Stimulated activated CD8-positive, alpha-beta memory T cell treated with anti-CD3 and anti-CD28 coated beads, Interleukin-7, amount 100 ng/mL, for 48 hours (primary cell): ENCODE data around the gene TDRD12.

Experiments
- DNase-seq, 2 donors: peaks; one replicate each; pipeline ENCODE4 v3.0.0-alpha.2; 2020; ENCODE audit warnings: low read depth in 1 of 2; ENCODE audit errors: extremely low read depth in 1 of 2

The TDRD12 gene

DNA sequence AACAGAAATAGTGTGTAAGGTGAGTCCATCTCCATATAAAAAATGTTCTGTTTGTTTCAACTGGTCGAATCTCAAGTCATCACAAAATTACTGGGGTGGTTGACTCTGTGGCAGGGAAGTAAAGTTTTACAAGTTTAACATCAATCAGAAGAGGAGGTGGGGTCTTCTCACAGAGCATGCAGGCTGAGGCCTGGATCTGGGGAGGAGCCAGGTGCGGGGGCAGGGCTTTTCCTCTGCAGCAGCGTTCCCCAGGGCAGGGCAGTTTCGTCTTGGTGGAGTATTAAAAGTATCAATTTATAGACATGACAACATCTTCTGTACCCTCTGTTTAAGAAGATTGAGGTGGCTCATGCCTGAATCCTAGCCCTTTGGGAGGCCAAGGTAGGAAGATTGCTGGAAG, 81.2 kb downstream of the TDRD12 start:
- no peak for DNase-seq

DNA sequence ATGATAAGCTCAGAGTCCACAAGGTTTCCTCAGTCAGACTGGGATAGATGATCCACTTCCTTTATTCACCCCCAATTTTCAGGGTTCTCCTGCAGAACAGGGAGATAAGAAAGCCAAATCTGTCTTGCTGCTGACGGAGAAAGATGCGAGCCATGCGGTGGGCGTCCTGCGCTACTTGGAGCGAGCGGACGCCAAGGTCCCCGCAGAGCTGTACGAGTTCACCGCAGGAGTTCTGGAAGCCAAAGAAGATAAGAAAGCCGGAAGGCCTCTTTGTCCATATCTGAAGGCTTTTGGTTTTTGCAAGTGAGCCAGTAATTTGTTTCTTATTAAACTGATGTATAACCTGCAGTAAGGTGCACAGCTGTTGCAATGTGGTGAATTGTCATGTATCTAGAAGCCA, 83.3 kb downstream of the TDRD12 start:
- no peak for DNase-seq

DNA sequence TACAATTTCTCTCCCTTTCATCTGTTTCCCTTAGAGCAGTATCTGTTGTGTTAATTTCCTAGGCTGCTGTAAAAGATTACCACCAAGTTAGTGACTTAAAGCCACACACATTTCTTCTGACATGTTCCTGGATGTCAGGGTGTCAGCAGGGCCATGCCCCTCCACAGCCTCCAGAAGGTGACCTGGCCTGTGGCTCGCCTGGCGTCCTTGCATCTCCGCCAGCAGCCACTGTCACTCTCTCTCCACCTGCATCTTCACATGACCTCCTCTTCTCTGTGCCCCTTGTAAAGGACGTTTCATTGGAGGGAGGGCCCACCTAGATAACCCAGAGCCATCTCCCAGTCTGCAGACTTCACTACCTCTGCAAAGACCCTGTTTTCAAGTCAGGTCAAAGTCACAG, 88.7 kb downstream of the TDRD12 start:
- no peak for DNase-seq

DNA sequence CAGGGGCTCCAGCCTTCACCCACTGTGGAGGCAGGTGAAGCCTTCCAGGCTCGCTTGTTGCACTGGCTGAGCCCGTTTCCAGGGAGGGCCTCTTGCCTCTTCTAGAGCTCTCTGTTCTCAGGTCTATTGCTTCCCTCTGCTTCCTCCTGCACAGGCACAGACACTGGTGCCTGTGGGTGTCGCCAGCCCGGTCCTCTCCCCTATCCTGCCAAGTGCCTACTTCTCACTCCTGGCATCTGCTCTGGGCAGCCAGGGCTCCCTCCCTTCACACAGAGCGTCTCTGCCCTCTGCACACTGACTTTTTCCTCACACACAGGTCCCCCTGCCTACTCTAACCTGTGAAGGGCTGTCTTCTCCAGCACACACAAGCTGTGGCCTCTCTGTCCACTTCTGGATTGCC, 89.7 kb downstream of the TDRD12 start:
- DNase-seq, result no peak

DNA sequence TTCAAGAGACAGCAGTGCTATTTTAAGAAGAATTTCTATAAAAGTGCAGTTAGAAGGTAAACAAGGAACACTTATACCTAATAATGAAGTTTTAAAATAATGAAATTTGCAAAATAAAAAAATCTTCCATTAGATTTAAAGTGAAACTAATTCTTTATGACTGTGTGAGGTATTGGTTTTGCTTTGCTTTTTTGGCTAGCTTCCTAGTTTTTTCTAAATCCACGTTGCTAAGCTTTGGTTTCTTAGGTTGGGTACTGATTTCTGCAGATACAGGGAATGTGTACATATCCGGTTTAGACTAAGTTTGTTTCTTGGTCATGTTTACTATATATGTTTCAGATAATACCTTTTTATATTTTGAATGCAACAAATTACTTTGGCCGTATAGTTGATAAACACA, 90.2 kb downstream of the TDRD12 start:
- no peak for DNase-seq

DNA sequence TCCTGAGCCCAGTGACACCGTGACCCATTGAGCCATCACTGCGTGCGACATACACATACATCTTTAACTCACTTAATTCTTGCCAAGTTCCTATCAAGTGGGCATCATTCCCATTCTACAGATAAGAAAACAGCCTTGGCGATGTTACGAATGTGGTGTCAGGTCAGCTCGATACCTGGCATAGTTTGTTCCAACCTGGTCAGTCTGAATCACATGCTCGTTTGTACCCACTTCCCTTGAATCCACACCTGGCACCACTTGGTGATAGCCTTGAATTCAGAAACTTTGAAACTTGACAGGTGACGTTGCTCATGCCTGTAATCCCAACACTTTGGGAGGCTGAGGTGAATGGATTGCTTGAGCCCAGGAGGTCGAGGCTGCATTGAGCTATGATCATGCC, 90.9 kb downstream of the TDRD12 start:
- DNase-seq, result no peak

DNA sequence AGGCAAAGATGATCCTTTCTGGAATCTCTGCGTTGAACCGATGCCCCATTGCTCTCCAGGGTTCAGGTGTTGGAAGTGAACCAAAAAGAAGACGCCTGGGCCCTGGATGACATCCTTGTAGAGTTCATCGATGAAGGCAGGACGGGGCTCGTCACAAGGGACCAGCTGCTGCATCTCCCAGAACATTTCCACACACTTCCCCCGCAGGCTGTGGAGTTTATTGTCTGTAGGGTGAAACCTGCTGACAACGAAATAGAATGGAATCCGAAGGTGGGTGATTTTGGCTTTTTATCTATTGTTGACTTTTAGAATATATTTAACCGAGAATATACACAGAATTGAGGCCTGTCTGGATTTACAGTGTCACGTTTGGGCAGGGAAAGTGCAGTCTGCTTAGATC, 91.6 kb downstream of the TDRD12 start:
- DNase-seq, result no peak

DNA sequence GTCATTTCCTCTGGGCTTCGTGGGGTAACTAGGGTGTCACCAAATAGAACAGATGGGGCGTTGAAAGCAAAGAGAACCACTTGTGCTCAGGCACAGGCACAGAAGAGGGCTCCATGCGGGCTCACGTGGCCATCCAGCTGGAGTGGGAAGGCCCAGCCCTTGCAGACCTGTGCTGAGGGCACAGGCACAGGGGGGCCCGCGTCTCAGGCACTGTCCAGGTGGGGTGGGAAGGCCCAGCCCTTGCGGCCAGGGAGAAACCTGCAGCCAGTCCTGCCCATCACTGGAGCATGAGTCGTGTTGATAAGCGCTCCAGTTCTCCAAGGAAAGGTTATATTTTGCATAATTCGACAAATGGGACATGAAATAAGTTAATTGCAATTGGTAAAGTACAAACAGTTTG, 92.5 kb downstream of the TDRD12 start:
- DNase-seq, result no peak

DNA sequence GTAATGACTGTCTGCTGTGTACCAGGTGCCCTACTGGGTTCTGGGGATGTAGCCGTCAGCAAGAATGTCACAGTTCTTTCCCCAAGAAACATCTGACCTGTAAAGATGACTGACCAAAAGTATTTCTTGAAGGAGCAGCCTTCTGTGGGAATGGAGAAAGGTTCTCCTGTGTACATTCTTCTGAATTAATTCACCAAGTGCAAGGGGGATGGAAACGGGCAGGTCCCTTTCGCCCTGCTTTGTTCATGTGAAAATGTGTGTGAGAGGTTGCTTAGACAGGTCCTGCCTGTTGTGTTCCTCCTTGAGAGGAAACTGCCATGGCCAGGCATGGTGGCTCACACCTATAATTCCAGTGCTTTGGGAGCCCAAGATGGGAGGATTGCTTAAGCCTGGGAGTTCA, 93.0 kb downstream of the TDRD12 start:
- DNase-seq, result no peak

DNA sequence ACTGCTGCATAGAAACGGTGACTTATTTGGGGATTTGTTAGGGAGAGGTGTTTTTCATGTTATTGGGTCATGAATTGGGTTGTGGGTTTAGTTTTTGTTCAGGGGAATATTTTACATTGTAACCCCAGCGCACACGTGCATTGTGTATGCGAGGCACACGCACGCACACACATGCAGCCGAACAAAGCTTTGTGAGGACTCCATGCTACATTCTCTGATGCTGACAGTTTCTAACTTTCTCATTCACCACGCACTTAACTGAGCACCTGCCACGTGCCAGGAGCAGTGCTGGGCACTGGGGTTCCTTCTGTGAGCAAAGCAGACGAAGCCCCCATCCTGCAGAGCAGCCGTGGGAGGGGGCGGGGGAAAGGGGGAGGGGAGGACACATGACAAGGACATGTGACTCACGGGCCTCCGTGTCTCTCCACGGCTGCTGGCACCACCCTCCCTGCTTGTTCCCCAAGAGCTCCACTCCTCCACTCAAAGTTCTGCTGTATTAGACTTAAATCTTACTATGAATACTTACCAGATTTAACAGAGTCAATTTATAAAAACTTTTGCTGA, 94.4 kb downstream of the TDRD12 start:
- DNase-seq, result no peak

DNA sequence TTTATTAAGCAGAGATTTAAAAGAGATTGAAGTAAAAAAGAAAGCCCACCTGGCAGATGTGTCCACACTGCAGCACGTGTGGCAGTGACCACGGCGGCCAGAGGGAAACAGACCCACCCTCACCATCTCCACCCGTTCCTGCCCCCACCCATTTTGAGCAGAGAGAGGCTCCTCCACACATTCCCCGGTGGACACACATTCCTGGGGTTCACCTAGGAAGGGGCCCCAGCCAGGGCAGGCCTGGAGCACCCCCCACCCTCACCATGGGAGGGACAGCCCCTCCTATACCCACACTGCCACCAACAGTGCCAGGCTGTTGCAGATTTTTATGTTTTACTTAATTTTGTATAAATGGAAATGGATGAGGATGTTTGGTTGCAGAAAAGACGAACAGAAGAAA, 95.1 kb downstream of the TDRD12 start:
- DNase-seq, result no peak

DNA sequence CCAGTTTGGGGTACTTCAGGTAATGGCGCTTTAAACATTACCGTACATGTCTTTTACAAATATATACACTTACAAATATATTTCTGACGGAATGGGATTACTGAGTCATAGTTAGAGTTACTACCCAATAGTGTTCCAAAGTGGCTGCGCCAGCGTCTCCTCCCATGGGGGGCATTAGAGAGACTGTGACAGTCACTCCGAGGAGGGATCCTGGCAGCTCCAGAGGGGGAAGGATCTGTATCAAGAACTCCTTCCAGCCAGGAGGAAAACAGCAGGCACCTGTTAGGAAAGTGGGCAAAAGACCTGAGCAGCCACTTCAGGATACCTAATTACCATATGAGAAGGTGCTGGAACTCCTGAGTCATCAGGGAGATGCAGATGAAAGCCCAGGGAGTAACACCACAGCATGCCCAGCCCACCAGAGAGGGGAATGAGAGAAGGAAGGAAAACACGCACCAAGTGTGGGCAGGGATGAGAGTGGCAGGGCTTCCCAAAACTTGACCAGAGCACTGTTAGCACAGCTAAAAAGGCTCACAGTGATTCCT, 97.1 kb downstream of the TDRD12 start:
- DNase-seq, result no peak

DNA sequence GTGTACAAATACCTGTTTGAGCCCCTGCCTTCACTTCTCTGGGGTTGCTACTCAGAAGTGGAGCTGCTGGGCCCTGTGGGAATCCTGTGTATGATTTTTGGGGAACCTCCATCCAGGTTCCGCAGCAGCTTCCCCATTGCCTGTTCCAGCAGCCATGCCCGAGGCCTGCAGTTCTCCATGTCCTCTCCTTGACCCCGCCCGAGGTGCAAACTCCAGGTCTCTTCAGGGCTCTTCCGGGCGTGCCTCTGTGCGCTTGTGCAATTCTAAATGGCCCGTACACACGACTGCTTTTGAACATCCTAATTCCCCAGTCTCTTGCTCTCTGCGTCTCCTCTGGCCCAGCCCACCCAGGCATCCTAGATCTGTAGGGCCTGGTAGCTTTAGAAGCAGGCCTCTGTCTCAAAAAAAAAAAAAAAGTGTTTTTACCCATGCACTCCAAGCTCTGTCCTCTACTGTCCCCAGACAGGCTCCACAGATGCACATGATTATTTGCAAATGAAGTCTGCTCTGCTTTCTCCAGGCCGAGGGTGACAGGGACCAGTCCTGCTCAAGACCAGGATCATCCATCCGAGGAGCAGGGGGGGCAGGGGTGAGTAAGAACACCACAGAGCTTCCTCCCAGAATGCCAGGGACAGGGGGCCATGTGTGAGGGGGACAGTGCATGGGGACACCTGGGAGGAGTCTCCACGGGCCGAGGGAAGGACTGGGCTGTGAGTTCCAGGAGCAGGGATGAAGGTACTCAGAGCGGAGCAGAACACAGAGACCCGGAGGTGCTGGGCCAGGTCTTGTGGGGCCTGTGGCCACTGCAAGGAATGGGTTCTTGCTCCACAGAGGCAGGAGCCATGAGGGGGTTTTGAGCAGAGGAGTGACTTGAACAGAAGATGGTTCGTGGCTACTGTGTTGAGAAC, 98.3 kb downstream of the TDRD12 start:
- no peak for DNase-seq

DNA sequence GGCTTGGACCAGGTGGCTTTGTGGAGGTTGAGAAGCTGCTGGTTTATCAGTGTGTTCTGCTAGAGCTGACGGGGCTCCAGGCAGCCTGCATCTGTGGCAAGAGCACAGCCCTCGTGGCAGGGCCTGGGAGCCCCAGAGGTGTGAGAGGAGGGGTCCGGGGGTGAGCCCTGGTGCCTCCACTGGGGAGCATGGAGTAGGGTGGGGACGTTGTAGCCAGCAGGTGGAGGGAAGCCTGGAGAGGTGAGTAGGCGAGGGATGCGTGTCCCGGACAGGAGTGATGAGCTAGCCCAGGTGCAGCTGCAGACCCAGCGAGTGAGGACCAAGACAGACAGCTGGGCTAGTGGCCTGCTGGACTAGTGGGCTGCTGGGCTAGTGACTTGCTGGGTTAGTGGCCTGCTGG, 99.0 kb downstream of the TDRD12 start:
- DNase-seq, result no peak

DNA sequence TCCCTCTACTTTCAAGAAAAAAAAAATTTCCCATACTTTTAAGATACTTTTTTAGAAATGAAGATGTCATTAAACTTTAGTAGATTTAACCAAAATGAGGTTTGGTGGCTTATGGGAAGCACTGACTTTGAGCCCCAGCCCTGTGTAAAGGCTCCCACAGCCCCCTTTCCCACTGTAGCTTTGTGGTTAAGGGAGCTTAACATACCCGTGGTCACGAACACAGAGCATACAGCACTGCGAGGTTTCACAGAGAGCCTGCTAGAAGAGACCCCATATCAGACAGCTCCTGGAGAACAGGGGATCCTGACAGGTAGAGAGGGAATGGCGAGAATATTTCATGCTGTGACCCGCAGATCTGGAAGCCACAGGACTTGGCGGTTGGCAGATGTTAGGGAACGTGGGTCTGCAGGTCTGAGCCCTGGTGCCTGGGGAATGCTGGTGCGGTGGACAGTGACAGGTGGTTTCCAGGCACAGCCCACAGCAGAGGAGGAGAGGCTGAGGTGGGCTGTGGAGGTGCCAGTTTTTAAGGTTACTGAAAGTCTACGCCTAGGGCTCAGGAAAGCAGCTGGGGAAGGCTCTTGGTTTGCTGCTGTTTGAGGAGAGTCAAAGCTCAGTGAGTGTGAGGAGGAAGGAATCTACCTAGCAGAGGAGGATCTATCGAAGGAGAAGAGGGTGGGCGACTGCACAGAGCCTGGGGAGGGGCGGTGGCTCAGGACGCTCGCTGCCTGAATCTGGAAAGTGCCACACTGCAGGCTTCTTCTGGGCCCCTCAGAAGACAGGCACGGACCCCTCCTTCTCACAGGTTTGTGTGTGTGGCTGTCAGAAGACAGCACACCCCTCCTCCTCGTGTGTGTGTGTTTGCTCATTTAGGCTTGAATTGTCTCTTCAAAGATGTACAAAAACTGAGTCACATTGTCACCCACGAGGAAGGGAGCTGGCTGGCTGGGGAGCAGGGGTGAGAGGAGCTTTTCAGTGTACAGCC, 100.1 kb downstream of the TDRD12 start:
- DNase-seq, result no peak

DNA sequence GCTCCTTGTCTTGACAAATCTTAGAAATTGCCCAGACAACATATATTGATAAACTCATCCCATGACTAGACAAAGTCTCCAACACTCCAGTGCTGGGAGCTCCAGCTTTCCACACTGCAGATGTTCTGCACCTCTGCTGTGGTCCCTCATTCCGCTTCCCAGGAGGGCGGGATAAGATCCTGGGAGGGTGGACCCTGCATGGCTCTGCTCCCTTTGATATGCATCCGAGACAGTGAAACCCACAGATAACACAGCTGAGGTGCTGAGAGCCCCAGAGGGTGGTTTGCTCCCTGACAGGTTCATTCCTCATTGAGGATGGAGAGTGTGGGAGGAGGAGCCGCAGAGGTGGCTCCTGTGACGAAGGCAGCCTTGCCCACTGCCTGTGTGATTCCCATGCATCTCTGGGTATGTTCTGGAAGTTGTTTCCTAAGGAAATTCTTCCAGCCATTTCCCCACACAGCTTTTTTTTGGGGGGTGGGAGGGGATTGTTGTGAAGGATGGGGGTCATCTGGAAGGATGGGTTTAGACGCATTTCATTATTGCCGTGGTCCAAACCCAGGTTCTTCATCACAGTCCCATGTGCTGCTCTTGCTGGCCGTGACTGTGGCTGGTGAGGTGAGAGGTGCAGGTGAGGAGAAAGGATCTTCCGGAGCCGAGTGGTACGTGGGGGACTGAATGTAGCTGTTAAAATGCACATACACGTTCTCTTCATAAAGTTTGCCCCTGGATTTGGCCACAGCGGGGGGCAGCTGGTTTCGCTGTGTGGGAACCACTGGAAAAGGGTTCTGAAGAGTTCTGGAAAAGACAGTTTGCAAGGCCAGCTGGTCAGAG, 103.6 kb downstream of the TDRD12 start:
- no peak for DNase-seq

DNA sequence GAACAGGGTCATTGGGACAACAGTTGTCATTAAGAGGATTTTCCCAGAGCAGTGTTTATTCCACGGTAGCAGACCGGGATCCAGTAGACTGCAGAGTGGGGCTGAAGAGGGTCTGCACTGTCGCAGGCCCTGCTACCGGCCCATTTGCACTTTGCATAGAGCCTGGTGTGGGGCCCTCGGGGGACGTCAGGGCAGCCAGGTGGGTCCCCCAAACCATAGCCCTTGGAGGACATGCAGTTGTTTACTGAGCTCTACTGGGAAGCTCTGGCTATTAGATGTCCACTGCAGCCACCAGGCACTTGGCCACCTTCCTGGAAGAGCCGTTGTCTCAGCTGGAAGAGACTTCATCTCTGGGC, 104.2 kb downstream of the TDRD12 start:
- DNase-seq, result no peak

DNA sequence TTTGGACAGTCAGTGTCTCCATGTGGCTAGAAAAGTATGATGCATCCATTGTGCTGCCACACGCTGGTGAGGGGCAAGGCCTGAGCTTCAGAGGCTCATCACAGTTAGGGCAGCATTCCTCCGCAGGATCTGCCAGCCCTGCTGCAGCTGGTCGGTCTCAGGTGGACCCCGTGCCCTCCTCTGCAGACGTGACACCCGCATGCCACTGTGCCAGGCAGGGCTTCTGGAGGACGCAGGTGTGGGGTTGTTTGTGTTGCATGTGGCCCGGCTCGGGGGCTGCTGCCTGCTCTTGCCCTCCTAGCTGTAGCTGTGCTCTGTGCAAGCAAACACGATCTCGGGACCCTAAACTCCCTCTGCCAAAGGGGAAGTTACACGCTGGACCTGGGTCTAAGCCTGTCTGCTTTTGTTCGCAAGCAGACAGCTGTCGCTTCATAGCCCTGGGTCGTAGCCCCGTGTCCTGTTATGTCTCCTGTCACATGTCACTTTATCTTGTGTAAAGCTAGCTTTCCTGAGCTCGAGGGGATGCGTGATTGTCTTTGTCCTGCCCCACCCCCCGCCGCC, 104.7 kb downstream of the TDRD12 start:
- no peak for DNase-seq

DNA sequence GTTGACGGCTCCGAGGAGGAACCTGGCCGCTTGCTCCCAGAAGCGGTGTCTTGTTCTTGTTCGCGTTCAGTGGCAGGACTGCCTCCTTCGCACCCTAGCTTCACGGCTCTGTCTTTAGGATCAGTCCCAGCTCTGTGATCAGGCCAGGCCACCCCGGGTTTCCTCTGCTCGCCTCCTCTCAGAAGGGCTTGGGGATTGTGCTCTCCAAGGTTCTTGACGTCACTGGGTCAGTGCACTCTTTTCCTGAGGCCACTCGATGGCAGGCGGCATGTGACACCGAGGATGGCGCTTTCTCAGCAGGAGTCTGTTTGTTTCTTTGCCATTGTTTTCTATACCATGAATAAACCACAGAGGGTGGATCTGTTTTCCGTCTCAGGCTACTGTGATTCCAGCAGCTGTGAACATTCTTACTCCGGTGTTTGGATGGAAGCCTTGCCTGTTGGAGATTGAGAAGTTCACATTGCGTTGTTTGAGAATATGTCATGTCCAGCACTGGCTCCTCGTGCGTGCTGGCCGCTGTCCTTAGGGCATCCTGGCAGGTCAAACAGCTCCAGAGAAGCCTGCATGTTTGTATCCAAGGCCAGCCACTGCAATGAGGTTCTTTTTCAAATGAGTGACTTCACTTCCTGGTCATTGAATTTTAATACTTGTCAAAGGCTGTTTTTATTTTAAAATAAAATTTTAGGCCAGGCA, 105.5 kb downstream of the TDRD12 start:
- DNase-seq, result no peak

DNA sequence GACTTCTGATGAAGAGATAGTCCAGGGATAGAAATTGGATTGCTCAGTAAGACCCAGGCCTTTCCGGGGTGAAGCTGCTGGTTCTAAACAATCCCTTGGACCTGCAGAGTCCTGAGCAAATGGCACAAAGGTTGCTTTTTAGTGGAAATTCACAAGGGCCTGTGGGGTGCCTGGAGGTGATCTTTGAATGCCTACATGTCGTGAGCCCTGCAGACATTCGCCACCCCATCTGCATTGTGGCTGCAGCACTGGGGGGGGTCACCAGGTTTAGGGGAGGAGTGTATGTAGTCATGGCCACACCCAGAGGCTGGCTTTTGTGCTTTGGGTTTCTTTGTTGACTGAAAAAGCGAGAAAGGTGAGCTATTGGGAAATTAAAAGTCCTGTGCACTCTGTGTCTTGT, 108.6 kb downstream of the TDRD12 start:
- no peak for DNase-seq
